AML-193 (cell line): ENCODE measurements around the gene UHRF2.
"Not testable (repeated sequence)": the region's sequence is repeated elsewhere in the genome, so short reads cannot be mapped to it uniquely, and the experiment has no call there.

Experiments used
- DNase-seq, 2 experiments: peaks; one replicate each; lab custom pipeline; 2025; lab: John Stamatoyannopoulos, UW

Gene UHRF2

GRCh38 chr9:6488395-6488794 lies 75.4 kb downstream of the UHRF2 start:
- DNase-seq: no peak

DNA sequence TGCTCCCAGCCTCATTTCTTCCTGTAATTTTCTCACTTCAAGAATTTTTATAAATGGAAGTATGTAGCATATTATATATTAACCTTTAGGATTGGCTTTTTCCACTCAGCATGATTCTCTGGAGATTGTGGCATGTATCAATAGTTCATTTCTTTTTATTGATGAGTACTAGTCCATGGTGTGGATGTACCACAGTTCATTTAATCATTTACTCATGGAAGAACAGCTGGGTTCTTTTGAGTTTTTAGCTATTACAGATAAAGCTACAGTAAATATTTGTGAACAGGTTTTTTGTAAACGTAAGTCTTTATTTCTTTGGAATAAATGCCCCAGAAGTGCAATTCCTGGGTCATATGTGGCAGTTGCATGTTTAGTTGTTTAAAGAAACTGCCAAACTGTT lies 76.1 kb downstream of the UHRF2 start:
- DNase-seq: no peak

DNA sequence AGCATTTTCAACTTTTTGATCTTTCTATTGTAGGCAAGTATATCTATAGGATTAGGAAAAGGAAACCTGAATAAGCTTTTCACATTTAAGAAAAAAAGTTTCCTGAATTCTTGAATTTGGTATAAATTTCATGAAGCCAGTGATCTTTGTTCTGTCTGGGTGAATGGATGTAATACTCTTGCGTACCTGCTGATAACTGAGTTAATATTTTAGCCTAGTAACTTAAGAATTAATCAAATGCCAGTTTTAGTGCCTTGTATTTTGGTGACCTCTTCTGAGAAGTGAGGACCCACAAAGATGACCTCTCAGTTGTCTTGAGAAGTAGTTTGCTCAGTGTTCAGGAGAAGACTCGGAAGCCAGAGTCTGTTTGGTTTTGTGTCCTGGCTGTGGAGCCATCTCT lies 77.9 kb downstream of the UHRF2 start:
- DNase-seq: no peak

- no peak for DNase-seq
These were observed 82.5 kb downstream of the UHRF2 start for GRCh38 chr9:6495466-6495865.

GRCh38 chr9:6498982-6499381 lies 86.0 kb downstream of the UHRF2 start:
- DNase-seq: no peak

GRCh38 chr9:6501526-6502210 lies 88.7 kb downstream of the UHRF2 start:
- DNase-seq: no peak

- DNase-seq: no peak
These were observed 89.4 kb downstream of the UHRF2 start for GRCh38 chr9:6502399-6502798.

- no peak for DNase-seq
These were observed 93.6 kb downstream of the UHRF2 start for GRCh38 chr9:6506571-6506970.

DNA sequence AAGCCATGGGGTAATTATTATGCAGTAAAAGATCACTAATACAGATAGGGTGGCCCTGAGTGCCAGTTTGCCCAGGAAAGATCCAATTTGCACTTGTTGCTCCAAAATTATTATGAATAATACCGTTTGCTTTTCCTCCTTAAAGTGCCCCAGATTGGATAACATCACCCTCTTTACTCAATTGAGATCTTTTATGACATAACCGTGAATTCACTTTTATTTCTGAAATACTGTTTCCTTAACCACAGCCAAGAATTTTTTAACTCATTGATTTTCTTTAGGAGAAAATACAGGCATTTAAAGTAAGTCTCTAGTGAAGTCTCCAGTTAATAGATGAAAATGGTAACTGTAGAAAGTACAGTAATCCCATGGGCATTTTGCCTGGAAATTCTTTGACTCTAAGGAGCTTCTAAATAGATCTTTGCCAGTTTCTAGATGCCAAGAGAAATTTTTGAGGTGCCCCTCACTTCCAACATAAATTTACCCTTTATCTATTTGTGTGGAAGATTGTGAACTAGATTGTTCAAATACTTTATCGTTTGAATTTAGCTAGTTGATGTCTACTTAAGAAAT lies 99.2 kb downstream of the UHRF2 start:
- no peak for DNase-seq

GRCh38 chr9:6522263-6522662 lies 109.3 kb downstream of the UHRF2 start:
- no peak for DNase-seq

DNA sequence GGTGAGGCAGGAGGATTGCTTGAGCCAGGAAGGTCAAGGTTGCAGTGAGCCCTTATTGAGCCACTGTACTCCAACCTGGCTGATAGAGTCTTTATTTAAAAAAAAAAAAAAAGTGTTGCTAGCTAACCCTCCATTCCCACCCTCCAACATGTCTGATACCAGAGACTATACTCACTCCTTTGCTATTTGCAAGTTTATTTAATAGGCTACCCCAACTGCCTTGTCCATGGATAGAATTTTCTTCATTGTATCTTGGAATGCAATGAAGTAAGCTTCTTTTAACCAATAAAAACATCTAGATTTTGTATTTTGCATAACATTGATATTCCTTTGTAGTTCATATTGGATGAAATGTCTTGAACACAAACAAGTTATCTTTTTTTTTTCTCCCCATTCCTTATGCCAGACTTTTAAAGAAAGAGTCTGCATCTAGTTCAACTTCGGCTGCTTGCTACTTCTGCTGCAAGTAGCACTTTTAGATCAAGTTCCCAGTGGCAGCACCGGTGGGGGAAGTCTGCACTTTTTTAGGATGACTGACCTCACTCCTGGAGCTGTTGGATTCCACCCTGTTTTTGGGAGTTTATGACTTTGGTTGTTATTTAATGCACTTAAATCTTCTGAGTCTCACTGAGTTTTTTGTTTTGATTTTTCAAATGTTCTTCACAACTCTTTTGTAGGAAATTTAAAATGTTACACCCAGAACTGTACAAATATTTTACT lies 112.5 kb downstream of the UHRF2 start:
- no peak for DNase-seq

DNA sequence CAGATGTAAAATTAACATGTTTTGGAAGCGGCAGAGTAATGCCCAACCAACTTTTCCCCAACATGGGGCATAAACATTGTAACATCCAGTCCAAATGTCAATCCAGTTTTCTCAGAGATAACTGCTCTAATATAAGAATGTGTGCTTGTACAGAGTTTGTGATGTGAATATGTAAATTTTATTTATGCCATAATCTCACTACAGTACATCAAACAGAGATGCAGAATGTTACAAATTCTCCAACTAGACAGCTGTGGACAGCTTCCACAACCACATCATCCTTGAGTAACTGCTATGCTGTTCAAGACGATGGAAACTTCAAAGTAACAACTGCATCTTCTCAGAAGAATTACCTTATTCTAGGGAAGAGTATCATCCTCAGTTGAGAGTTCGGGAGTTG lies 122.6 kb downstream of the UHRF2 start:
- DNase-seq: no peak

DNA sequence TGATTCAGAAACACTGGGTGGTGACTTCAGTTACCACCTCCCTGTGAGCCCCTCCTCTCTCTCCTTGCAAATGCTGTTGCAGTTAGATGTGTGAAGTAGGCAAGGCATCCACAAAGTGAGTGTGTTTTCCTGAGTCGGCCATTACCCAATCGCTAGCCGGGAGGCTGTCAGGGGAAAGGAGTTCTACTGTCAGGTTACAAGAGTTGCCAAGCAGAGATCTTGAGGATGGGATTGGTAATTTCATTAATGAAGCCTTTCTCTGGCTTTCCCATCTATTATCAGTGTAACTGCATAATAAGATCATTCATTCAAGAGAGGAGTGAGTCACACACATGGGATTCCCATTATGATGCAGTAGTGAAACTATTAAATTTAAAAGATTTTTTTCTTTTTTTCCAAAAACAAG lies 125.7 kb downstream of the UHRF2 start:
- DNase-seq: no peak

DNA sequence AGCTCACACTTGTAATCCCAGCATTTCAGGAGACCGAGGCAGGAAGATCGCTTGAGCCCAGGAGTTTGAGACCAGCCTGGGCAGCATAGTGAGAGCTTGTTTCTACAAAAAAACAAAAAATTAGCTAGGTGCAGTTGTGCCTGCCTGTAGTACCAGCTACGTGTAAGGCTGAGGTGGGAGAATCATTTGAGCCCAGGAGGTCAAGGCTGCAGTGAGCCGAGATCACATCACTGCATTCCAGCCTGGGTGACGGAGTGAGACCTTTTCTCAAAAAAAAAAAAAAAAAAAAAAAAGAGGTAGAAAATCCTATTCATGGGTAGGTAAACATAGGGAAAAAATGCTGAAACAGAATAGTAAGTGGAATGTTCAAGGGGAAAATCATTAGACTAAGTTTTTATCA lies 129.6 kb downstream of the UHRF2 start:
- DNase-seq: not testable (repeated sequence)

DNA sequence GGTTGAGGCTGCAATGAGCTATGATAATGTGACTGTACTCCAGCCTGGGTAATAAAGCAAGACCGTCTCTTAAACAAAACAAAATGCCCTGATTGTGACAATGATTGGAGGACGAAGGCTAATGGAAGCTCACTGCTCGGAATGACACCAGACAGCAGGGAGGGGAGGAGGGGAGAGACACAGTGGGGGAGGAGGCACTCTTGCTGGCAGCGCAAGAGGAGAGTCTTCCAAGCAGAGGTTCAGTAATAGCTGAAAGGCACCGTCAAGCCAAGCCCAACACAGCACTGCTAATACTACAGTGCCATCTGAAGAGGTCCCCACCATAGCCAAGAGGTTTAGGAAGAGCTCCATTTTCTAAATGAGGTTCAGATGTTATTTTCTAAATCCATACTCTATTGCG lies 130.2 kb downstream of the UHRF2 start:
- DNase-seq: no peak

GRCh38 chr9:6545017-6545691 lies 132.2 kb downstream of the UHRF2 start:
- no peak for DNase-seq

DNA sequence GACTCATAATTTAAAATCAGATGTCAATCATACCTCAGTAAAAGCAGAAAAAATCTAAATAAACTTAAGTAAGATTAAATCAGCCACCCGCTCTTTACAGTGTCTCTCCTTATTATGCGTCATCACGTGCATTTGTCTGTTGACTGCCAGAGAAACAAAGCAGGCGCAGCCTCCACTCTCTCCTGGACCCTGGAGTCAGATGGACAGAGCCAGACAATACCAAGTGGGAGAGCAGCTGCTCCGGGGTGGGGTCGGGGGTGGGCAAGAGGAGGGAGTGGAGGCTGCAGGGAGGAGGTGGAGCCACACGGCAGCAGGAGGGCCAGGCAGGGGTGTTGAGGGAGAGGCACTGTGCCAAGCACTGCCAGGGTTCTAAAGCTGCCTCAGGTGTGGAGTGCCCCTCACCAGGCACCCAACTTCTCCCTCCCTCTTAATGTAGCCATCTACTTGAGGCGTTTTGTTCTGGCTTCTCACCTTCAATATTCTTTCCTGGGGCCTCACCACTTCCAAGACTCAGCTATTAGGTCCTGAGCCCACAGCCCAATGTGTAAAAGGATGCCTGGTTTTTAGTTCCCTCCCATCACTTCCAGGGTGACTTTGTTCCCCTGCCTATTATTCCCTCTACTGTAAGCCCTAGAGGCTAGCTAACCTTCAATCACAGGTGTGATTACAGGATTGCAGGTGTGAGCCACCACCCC lies 136.3 kb downstream of the UHRF2 start:
- no peak for DNase-seq

DNA sequence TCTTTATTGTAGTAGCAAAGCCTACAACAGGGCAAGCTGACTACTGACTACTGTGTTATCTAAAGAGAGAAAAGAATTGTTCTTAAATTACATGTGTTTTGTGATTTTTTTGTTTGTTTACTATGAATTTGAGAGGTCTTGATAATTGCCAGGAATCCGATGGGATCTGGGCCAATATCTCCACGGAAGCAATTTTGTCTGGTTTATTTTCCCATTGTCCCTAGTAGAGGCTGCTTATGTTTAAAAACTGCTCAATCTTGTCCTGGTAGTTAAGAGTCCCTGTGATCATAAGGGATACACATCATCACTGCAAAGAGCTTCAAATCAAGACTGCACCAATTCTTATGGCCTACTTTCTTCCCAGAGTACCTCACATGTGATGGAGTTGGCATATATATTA lies 138.1 kb downstream of the UHRF2 start:
- no peak for DNase-seq

- DNase-seq: no peak
These were observed 139.0 kb downstream of the UHRF2 start for GRCh38 chr9:6552033-6552432.

- DNase-seq: no peak
These were observed 139.6 kb downstream of the UHRF2 start for GRCh38 chr9:6552498-6553121.

GRCh38 chr9:6553866-6554265 lies 140.9 kb downstream of the UHRF2 start:
- DNase-seq: no peak
